Thyroid gland (tissue), 4 donors: ENCODE results near the gene PHKG2.

Experiments used
- CTCF ChIP-seq, 6 experiments: fragments of 200-600 bp in 3 of 6; fragments of 450-650 bp in 3 of 6; sonication (generic) in 3 of 6; IDR thresholded peaks; one replicate each; pipeline ENCODE4 v1.5.1; 2016 to 2019; ENCODE audit warnings: antibody characterized with exemption in 6 of 6, mild to moderate bottlenecking in 2 of 6, inconsistent platforms in 1 of 6, moderate library complexity in 1 of 6
- POLR2A ChIP-seq, 2 donors: fragments of 450-650 bp; IDR thresholded peaks; one replicate each; pipeline ENCODE4 v1.6.1; 2017; ENCODE audit warnings: antibody characterized with exemption in 2 of 2, mild to moderate bottlenecking in 2 of 2, moderate library complexity in 1 of 2

GRCh38 chr16:30722443-30722842 is 25.8 kb upstream of the PHKG2 start:
- TF ChIP-seq CTCF (IDR thresholded peaks at IDR 0.05), result no peak
- no peak for TF ChIP-seq POLR2A (IDR thresholded peaks at IDR 0.05)
